Keratinocyte (primary cell): ENCODE data around the gene C9orf85. TPM values are rescaled to one million over a fixed set of nuclear protein-coding genes. Genes with fewer than 3 reads are reported as not detected.

Experiments
- DNase-seq: peaks from one replicate; pipeline ENCODE4 v3.0.0-alpha.2; 2011; ENCODE audit warnings: low read depth, missing footprints, low spot score
- FAIRE-seq: peaks from 2 replicates; lab custom pipeline; 2011; peaks lifted over from hg19 to GRCh38; lab: Jason Lieb, UNC
- H2AFZ ChIP-seq: 2 replicates; pipeline ENCODE4 v1.6.0; 2012; ENCODE audit warnings: low read length, control low read depth, inconsistent platforms; ENCODE audit not compliant: control insufficient read depth
- H3K27ac ChIP-seq: 2 replicates; pipeline ENCODE4 v1.5.1; 2011; ENCODE audit warnings: low read length; ENCODE audit not compliant: control insufficient read depth, insufficient read depth
- H3K27me3 ChIP-seq: 3 replicates; pipeline ENCODE4 v1.6.0; 2011; ENCODE audit warnings: low read length; ENCODE audit not compliant: control insufficient read depth, insufficient read depth; ENCODE audit errors: extremely low read depth
- H3K36me3 ChIP-seq, 2 experiments: 2 replicates in 1 of 2; 3 replicates in 1 of 2; pipeline ENCODE4 v1.5.1; 2011; ENCODE audit warnings: low read length in 2 of 2, mild to moderate bottlenecking in 1 of 2; ENCODE audit not compliant: control insufficient read depth in 2 of 2, insufficient read depth in 2 of 2; ENCODE audit errors: extremely low read depth in 1 of 2
- H3K4me1 ChIP-seq: 3 replicates; pipeline ENCODE4 v1.5.1; 2011; ENCODE audit warnings: low read length; ENCODE audit not compliant: control insufficient read depth, insufficient read depth; ENCODE audit errors: extremely low read depth
- H3K4me2 ChIP-seq: 3 replicates; pipeline ENCODE4 v1.6.0; 2011; ENCODE audit warnings: low read depth, low read length; ENCODE audit not compliant: control insufficient read depth, insufficient read depth; ENCODE audit errors: extremely low read depth
- H3K4me3 ChIP-seq, 3 experiments: fragments of 200-600 bp in 1 of 3; sonication (generic) in 1 of 3; 2 replicates in 2 of 3; 3 replicates in 1 of 3; pipeline ENCODE4 v1.5.1; 2011 to 2016; ENCODE audit warnings: low read length in 3 of 3, mild to moderate bottlenecking in 3 of 3, control low read depth in 2 of 3, inconsistent platforms in 1 of 3, low read depth in 1 of 3, mixed read lengths in 1 of 3, mixed run types in 1 of 3, moderate library complexity in 1 of 3; ENCODE audit not compliant: control insufficient read depth in 2 of 3, insufficient read depth in 2 of 3; ENCODE audit errors: extremely low read depth in 1 of 3
- H3K79me2 ChIP-seq: 2 replicates; pipeline ENCODE4 v1.6.0; 2012; ENCODE audit warnings: low read length; ENCODE audit not compliant: control insufficient read depth, insufficient read depth
- H3K9ac ChIP-seq: 3 replicates; pipeline ENCODE4 v1.6.0; 2011; ENCODE audit warnings: low read length; ENCODE audit not compliant: control insufficient read depth, insufficient read depth; ENCODE audit errors: extremely low read depth
- H3K9me1 ChIP-seq: 3 replicates; pipeline ENCODE4 v1.6.0; 2011; ENCODE audit warnings: low read length; ENCODE audit not compliant: control insufficient read depth, insufficient read depth; ENCODE audit errors: extremely low read depth
- H3K9me3 ChIP-seq: 2 replicates; pipeline ENCODE4 v1.5.1; 2012; ENCODE audit warnings: low read depth, low read length; ENCODE audit not compliant: control insufficient read depth
- H4K20me1 ChIP-seq: 3 replicates; pipeline ENCODE4 v1.6.0; 2011; ENCODE audit warnings: low read length; ENCODE audit not compliant: control insufficient read depth, insufficient read depth; ENCODE audit errors: extremely low read depth
- EZH2 ChIP-seq: IDR thresholded peaks from one replicate; pipeline ENCODE4 v1.6.1; 2012; ENCODE audit warnings: inconsistent platforms, mild to moderate bottlenecking, low read length, moderate library complexity
- dilution Hi-C: fragments of 300-500 bp; cut with MboI; formaldehyde crosslinking; loops from one replicate; pipeline ENCODE4 v1.7.0; 2020; ENCODE audit warnings: low sequenced_read_pairs; ENCODE audit not compliant: extremely low pct_ligation_motif_present
- polyA plus RNA-seq, 5 experiments: library from polyadenylated mRNA; depleted of rRNA in 3 of 5; stranded (reverse) in 3 of 5; stranded (forward) in 1 of 5; unstranded in 1 of 5; fragments of >200 nt; gene quantifications; 1 replicate in 1 of 5; 2 replicates in 3 of 5; 3 replicates in 1 of 5; pipeline versions ENCODE4 v1.2.1 to v1.2.3, GENCODE V29; 2011 to 2012; ENCODE audit warnings: missing spikeins in 2 of 5, low read depth in 1 of 5, low replicate concordance in 1 of 5
- TF ChIP-seq, protein P1 (sequence below), 3 experiments: IDR thresholded peaks in 1 of 3; conservative IDR thresholded peaks in 1 of 3; optimal IDR thresholded peaks in 1 of 3; 2 replicates in 2 of 3; 3 replicates in 1 of 3; pipeline versions ENCODE3 to v1.5.1; 2011; ENCODE audit warnings: low read length in 3 of 3, mild to moderate bottlenecking in 3 of 3, moderate library complexity in 2 of 3, control low read depth in 1 of 3, inconsistent platforms in 1 of 3; ENCODE audit not compliant: insufficient read depth in 2 of 3; ENCODE audit errors: extremely low read depth in 1 of 3

C9orf85 gene
- polyA plus RNA-seq, 1 donor (not counting 4 experiments of a cell fraction or from before 2014, with no cell fraction given) = 18.2 TPM

DNA sequence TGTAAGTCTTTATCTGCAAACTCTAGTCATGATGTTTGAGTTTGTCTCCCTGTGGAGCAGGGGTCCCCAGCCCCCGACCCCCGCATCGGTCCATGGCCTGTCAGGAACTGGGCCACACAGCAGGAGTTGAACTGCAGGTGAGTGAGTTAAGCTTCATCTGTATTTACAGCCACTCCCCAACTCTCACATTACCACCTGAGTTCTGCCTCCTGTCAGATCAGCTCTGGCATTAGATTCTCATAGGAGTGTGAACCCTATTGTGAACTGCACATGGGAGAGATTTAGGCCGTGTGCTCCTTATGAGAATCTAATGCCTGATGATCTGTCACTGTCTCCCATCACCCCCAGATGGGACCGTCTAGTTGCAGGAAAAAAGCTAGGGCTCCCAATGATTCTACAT is 7.0 kb downstream of the C9orf85 start:
- H3K27me3 ChIP-seq = no peaks in the 10 kb centered on the region
- no peaks in the 10 kb centered on the region for H4K20me1 ChIP-seq
- no peak overlapping the region for H3K9ac ChIP-seq
- H3K4me3 ChIP-seq = no peak overlapping the region
- H3K9me1 ChIP-seq = peaks cover 2% of the 10 kb centered on the region
- H3K9me3 ChIP-seq = no peaks in the 10 kb centered on the region
- FAIRE-seq = no peak
- no peak overlapping the region for H2AFZ ChIP-seq
- H3K36me3 ChIP-seq = peaks cover 0 to 1% of the 10 kb centered on the region in 2 experiments
- no peak for DNase-seq
- peaks cover 76% of the 10 kb centered on the region for H3K79me2 ChIP-seq
- no peak overlapping the region for H3K4me2 ChIP-seq
- no peak for TF ChIP-seq EZH2
- TF ChIP-seq, protein P1, sequence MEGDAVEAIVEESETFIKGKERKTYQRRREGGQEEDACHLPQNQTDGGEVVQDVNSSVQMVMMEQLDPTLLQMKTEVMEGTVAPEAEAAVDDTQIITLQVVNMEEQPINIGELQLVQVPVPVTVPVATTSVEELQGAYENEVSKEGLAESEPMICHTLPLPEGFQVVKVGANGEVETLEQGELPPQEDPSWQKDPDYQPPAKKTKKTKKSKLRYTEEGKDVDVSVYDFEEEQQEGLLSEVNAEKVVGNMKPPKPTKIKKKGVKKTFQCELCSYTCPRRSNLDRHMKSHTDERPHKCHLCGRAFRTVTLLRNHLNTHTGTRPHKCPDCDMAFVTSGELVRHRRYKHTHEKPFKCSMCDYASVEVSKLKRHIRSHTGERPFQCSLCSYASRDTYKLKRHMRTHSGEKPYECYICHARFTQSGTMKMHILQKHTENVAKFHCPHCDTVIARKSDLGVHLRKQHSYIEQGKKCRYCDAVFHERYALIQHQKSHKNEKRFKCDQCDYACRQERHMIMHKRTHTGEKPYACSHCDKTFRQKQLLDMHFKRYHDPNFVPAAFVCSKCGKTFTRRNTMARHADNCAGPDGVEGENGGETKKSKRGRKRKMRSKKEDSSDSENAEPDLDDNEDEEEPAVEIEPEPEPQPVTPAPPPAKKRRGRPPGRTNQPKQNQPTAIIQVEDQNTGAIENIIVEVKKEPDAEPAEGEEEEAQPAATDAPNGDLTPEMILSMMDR (optimal IDR thresholded peaks at IDR 0.05 in 1 of 3, IDR thresholded peaks at IDR 0.05 in 1 of 3, conservative IDR thresholded peaks at IDR 0.05 in 1 of 3; ENCODE audit: extremely low read depth in 1 of 3, insufficient read depth in 2 of 3, low read length in 3 of 3) = no peak
- H3K27ac ChIP-seq = no peak overlapping the region
- dilution Hi-C loops = no loop called here
- H3K4me1 ChIP-seq = peaks cover 12% of the 10 kb centered on the region

DNA sequence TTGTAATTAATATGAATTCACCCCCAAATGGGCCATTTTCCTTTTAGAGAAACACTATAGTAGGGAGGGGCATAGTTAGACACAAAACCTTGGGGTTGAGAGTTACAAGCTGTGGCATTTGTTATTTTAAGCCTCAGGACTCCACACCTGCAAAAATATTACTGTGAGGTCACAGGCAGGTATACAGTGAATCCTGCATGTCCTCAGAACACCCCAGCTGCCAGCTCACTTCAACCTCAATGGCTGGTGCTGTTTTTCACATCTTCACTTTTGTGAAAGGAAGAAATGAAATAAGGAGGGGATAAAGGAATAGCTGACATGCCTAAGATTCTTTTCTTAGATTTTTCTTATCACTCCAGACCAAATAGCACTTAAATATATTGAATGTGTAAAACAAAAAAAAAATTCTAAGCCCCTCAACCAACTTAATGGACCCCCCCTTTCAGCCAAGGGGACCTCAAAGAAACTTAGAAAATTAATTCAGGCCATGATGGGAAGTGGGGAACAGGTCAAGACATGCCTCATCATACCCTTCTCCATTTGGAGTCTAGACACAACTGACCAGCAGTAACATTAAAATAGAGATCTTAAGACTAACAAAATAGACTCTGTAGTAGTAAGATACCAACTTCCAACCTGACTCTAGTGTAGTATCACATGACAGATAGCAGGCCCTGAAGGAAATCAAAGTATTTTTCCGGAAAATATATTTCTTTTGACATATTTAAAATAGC is 9.2 kb downstream of the C9orf85 start:
- peaks cover 2% of the 10 kb centered on the region for H3K9me1 ChIP-seq
- no peak overlapping the region for H3K9ac ChIP-seq
- peaks cover 63% of the 10 kb centered on the region for H3K79me2 ChIP-seq
- no peaks in the 10 kb centered on the region for H3K9me3 ChIP-seq
- peak; percentile 17 for FAIRE-seq
- dilution Hi-C loops = no loop called here
- H3K4me2 ChIP-seq = no peak overlapping the region
- no peak overlapping the region for H2AFZ ChIP-seq
- H4K20me1 ChIP-seq = no peaks in the 10 kb centered on the region
- peaks cover 0 to 1% of the 10 kb centered on the region in 2 experiments for H3K36me3 ChIP-seq
- H3K4me3 ChIP-seq = no peak overlapping the region
- no peaks in the 10 kb centered on the region for H3K27me3 ChIP-seq
- H3K4me1 ChIP-seq = peaks cover 12% of the 10 kb centered on the region
- DNase-seq = no peak
- H3K27ac ChIP-seq = no peak overlapping the region
- no peak for TF ChIP-seq EZH2
- TF ChIP-seq, protein P1 (optimal IDR thresholded peaks at IDR 0.05 in 1 of 3, IDR thresholded peaks at IDR 0.05 in 1 of 3, conservative IDR thresholded peaks at IDR 0.05 in 1 of 3; ENCODE audit: extremely low read depth in 1 of 3, insufficient read depth in 2 of 3, low read length in 3 of 3) = no peak
